HG02885 (cell line): ENCODE results near the gene SLC22A23.

Experiments used
- ATAC-seq: cut with Tn5 transposase; IDR thresholded peaks from one replicate; pipeline ENCODE4 v1.9.1; 2021; ENCODE audit warnings: mild to moderate bottlenecking; ENCODE audit not compliant: unreplicated experiment, poor library complexity

Gene SLC22A23, protein sequence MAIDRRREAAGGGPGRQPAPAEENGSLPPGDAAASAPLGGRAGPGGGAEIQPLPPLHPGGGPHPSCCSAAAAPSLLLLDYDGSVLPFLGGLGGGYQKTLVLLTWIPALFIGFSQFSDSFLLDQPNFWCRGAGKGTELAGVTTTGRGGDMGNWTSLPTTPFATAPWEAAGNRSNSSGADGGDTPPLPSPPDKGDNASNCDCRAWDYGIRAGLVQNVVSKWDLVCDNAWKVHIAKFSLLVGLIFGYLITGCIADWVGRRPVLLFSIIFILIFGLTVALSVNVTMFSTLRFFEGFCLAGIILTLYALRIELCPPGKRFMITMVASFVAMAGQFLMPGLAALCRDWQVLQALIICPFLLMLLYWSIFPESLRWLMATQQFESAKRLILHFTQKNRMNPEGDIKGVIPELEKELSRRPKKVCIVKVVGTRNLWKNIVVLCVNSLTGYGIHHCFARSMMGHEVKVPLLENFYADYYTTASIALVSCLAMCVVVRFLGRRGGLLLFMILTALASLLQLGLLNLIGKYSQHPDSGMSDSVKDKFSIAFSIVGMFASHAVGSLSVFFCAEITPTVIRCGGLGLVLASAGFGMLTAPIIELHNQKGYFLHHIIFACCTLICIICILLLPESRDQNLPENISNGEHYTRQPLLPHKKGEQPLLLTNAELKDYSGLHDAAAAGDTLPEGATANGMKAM

DNA sequence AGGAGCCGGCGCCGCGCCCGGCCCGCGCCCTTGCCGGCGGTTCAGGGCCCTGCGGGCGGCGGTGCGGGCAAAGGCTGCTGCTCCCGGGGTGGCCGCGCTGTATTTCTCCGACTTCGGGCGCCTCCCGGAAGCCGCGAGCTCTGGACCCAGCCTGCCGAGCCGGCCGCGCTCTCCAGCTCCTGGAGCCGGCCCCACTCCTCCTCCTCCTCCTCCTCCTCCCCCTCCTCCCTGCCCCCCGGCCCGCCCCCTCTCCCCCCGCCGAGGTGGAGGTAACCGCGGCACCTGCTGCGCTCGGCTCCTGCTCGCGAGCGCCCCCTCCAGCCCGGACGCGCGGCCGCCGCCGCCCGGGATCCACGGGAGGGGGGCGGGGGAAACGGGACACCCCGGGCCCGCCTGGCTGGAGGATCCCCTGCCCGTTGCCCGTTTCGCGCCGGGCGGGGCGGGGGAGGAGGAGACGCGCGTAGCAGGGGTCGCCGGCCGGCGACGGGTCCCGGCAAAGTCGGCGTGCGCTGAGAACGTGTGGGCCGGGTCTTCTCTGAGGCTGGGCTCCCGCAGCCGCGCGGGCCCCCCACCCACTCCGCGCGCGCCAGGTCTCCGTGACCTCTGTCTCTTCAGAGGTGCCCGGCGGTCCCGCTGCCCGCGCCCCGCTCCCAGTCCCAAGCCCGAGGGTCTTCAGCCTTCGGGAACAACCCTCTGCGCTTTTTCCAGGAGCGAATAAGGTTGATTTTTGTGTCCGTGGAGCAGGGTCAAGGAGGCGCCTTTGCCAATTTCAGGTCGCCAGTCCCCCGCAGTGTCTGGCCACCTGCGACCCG is at the start of gene SLC22A23:
SLC22A23 (minus strand) TSS at position 153 of the 812 bp plus-strand sequence. CDS start 491 bp downstream, outside the sequence.
- peak; percentile 54 for ATAC-seq

DNA sequence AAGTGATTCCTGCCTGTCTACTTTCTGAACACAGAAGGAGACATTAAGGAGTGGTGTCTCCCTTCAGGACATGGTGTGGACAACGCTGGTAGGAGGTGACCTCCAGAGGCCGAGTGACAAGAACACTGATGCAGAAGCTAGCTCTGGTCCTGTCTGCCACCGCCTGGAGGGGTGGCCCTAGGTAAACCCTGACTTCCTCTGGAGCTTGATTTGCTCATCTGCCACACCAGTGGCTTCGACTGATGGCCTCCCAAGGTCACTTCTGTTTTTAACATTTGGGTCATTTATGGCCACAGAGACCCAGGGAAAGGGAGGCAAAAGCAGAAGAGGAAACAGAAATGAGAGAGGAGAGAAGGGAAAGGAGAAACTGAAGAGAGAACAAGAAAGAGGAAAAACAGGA is 49.4 kb upstream of the SLC22A23 start:
- ATAC-seq, result no peak

DNA sequence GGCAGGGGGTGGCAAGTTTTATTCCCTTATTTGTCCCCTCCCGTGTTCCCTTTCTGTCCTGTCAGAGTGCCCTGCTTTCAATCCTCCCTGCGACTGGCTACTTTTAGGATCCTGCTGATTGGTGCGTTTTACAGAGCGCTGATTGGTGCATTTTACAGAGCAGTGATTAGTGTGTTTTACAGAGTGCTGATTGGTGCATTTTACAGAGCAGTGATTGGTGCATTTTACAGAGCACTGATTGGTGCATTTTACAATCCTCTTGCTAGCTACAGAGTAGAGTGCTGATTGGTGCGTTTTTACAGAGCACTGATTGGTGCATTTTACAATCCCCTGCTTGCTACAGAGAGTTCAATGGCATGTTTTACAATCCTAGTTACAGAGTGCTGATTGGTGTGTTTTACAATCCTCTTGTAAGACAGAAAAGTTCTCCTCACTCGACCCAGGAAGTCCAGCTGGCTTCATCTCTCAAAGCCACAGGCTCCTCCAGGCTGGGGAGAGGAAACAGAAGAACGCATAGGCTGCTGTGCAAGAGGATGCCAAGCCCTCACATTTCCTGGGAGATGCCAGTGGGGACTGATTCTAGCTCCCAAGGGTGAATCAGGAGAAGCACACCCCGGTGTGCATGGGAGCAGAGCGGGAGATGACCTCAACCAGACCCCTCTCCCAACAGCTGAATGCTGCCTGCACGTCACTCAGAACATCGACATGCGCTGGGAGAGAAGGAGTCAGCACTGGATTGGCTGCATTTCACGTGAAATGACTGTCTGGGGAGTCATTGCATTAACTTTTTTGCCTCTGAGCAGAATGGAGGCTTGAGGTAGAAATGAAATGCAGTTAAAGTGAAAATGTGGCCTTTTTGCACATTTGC is 48.3 kb upstream of the SLC22A23 start:
- no peak for ATAC-seq

DNA sequence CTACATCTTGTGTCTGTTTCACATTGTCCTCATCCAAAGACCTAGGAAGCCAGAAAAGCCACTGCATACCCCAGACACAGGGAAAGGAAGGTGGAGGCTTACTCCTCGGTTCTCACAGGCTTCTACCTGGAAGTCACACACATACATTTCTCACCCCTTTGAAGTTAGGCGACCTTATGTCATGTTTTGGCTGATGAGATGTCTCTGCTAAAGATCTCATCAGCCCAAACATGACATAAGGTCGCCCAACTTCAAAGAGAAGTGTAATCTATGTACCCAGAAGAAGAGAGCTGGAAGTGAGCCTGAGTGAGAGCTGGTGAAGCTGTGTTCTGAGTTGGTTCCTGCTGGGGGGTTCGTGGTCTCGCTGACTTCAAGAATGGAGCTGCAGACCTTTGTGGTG is 47.5 kb upstream of the SLC22A23 start:
- no peak for ATAC-seq

DNA sequence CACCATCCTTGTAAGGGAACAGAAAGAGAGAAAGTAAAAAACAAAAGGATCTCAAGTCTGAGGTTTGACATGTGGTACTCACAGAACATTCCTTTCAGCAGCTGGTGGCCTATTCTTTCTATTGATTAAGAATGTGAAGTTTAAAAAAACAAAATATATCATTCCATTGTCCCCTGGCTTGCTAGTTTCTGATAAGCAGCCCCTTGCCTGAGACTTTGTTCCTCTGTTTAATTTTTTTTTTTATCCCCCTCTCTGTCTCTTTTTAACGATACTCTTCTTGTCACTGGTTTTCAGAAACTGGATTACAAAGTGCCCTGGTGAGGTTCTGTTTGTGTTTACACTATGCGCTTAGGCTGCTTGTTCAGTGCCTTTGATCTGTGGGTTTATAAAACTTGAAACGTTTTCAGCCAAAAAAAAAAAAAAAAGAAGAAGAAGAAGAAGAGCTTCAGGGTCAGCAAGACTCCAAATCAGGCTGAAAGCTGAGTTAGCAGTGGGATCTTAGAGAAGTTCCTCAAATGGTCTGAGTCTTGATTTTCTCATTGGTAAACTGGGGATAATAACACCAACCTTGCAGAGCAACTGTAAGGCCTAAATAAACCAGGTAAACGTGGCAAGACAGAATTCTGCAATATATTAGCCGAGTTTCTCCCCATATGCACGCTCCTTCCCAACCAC is 45.1 kb upstream of the SLC22A23 start:
- ATAC-seq, result no peak

DNA sequence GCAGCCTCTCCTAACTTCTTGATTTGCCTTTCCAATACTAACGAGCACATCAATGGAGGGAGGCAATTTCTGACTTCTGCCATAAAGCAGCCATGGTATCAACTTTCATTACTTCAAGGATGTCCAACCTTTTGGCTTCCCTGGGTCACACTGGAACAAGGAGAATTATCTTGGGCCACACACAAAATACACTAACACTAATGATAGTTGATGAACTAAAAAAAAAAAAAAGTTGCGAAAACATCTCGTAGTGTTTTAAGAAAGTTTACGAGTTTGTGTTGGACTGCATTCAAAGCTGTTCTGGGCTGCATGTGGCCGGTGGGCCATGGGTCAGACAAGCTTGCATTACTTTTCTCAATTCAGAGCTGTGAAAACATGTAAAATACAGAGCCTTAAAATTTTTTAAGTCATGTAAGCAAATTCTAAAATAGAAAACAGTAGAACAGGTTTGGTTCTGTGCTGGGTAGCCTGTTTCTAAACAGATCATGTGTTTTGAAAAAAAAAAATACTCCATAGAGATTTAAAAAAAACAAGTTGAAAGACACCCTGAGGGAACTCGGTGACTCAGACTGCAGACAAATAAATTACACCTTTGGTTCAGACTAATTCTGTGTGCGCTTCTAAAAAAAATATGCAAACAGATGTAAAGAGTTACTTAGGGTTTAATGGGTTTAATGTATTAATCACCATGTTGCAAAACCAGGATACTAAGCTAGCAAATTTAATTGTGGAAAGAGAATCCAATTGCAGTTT is 43.6 kb upstream of the SLC22A23 start:
- no peak for ATAC-seq

DNA sequence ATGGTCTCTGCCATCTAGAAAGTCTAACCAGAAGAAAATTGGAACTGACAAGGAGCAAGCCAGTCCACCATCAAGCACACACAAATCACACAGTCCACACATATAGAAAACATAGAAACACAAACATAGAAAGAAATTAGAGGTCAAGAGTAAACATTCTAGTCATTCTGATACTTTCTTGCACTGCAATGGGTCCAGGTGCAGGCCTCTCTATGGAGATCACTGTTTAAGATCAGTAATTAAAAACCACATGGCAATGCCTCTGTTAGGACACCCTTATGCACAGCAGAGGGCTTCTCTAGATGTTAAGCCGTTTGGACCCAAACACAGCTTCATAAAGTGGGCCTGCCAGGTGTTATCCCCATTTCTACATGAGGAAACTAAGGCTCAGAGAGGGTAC is 42.8 kb upstream of the SLC22A23 start:
- ATAC-seq, result no peak

DNA sequence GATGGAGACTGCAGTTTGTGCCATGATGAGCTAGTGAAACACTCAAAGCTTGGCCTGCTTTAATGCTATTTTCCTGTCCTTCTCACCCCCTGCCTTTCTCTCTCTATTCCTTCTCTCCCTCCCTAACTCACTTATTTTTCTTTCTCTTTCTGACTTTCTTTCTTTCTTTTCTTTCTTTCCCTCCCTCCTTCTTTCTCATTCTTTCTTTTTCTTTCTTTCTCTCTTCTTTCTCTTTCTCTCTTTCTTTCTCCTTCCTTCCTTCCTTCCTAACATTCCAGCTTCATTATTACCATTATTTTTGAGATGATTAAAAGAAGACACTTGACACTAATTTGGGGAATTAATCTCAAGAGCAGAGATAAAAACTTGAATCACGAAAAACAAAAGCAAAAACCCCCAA is 39.5 kb upstream of the SLC22A23 start:
- ATAC-seq, result no peak

DNA sequence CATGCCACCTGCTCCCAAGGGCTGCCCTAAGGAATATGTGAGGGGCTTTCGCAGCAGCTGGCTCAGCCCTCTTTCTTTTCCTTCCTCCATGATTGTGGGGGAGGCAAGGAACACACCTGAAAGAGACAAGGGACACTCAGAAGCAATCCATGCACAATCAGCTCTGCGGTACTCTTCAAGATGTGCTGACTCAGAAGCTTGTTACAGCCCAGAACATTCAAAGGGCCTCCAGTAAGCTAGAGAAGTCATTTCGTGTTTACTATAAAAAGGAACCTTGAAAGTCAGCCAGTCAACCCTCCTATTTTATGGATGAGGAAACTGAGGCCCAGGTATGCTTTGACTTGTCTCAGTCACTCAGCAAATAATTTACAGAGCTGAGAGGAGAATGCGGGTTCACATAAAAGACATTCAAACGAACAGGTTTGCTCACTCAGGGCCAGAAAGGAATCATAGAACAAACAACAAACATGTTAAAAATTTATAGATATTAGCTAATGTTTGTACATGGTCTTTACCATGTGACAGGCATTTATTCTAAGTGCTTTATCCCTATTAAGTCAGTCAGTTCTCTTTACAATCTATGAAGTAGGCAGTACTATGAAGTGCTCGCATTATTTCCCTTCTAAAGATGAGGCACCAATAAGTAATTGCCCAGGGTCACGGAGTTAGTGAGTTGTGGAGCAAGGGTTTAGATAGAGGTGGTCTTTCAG is 37.7 kb upstream of the SLC22A23 start:
- ATAC-seq, result no peak

DNA sequence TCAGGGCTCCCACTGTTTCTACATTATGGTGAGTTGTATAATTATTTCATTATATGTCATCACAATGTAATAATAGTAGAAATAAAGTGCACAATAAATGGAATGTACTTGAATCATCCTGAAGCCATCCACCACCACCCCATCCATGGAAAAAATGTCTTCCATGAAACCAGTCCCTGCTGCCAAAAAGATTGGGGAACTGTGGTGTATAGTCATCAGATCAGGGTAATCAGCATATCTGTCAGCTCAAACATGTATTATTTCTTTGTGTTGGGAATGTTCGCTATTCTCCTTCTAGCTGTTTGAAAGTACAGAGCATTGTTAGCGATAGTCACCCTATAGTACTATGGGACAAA is 33.8 kb upstream of the SLC22A23 start:
- no peak for ATAC-seq

DNA sequence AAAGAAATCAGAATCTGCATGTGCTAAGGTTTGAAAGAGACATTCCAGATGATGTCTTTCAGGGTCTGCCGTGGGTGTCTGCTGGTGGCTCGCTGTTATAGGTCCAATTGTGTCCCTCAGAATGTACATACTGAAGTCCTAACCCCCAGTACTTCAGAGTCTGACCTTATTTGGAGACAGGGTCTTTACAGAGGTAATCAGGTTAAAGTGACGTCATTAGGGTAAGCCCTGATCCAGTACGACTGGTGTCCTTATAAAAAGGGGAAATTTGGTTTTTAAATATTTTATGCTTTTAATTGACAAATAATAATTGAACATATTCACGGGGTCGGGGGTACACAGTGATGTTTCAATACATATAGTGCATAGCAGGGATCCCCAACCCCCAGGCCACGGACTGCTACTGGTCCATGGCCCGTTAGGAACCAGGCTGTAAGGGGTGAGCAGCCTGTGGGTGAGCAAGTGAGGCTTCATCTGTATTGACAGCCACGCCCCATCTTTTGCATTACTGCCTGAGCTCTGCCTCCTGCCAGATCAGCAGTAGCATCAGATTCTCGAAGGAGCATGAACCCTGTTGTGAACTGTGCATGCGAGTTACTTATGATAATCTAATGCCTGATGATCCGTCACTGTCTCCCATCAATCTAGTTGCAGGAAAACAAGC is 33.2 kb upstream of the SLC22A23 start:
- ATAC-seq, result no peak

DNA sequence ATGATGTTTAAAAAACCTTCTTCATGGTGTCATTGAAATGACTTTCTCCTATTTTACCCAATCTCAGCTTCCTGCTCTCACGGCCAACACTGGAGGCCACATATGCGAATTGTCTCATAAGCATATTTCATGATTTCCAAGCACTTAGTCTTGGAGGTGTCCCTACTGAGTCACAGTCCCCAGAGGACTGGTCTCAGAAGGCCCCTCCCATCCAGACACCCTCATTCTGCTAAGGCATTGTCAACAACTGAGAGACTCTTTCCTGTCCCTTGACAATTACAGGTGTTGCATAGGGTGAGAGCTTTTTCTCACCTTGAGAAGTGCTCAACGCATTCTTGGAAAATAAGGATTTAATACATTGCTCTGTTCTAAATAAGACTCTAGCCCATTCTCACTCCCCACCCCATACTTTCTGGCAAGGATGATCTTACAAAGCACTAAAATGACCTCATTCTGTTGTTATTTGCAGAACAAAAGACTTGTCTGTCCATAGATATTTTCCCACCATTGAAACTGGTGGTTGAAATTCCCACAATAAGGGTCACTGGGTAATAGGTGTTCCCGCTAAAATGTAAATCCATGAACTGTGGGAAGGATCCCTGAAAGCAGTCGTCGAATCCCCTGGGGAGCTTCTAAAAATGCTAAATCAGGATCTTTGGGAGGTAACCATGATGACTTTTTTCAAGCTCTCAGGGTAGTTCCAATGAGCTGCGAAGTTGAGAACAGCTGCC is 32.3 kb upstream of the SLC22A23 start:
- ATAC-seq, result no peak

DNA sequence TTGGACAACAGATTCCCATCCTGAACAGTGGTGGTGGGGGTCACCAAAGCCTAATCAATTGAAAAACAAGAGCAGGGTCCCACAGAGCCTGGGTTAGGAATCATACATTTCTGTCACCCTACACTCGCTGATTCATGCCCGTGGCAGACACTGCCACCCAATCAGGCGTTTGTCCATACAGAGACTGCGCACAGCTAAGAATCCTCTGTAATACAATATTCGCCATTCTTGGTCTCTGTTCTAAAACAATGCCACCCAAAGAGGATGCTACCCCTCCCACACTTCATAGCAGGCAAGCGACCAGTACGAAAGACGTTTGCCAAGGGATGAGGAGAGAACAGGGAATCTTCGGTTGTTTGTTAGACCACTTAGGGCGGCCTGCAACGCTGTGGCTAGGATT is 28.1 kb upstream of the SLC22A23 start:
- no peak for ATAC-seq

DNA sequence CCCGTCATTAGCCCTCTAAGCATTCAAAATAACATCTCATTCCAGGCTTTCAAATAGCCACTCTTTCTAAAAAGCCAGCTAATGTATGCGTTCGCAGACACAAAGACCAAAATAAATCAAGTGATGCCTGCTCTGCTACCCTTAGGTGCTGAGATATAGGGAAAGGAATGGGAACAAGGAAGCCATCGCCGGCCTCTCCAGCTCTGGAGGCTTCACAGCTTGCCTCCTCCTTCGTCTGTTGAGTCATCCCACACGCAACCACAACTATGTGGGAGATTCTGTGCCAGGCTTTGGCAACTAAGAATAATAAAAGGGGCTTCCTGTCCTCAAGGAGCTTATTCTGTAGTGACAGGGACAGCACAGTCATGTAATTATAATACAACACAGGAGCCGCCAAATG is 27.3 kb upstream of the SLC22A23 start:
- no peak for ATAC-seq

DNA sequence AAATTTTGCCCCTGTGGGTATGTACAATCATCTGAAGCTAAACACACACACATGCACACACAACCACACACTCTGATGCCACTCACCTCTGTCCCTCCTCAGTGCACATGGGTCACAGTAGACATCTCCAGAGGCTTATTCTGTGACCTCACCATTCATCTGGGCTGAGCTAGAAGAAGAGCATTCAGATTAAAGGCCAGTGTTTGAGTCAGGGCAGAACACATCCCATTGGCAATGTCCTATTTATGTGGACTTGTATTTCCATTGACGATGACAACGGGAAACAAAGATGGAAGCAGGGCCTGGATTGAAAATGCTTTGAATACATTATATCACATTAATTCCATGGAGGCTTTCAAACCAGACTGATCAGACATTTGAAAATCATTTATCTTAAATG is 26.8 kb upstream of the SLC22A23 start:
- no peak for ATAC-seq

DNA sequence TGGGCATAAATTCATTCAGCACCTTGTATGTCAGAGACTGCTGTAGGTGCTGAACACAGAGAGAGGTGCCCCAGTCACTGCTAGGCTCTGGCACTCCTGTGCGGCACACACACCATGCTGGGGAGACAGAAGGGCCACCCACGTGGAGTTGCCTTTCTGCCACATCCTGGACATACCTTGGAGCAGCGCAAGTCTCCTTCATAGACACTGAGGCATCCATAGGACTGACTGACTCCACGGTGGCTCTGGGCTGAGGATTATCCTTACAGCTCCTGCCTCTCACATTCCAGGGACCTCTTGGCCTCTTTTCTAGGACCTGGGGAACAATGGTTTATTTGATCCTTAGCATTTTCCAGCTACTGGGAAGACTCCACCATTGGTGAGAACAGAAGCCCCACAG is 26.0 kb upstream of the SLC22A23 start:
- ATAC-seq, result no peak

DNA sequence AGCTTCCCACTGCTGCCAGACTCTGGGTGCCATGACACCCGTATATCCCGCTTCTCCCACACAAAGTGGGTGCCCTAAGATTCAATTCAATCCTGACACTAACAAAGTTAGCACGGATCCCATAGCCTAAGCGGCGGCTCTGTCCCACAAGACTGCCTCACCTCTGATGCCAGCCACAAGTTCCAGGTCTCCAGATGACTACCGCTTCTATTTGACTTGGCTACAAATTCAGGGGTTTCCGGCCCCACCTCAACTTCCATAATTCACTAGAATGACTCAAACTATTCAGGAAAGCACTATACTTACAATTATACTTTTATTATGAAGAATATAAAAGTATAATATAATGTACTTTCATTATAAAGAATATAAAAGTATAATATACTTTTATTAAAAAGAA is 24.8 kb upstream of the SLC22A23 start:
- no peak for ATAC-seq
